HEK293 (cell line): ENCODE data around the gene DENND4B.

Source experiments
- CTCF ChIA-PET: fragments of 350-600 bp; formaldehyde crosslinking; extraction: SDS; loops from one replicate; lab custom pipeline; 2021; ENCODE audit warnings: antibody characterized with exemption; lab: Yijun Ruan, JAX
- POLR2A ChIA-PET: fragments of 300-600 bp; formaldehyde crosslinking; extraction: SDS; loops from one replicate; lab custom pipeline; 2020; ENCODE audit warnings: antibody characterized with exemption, inconsistent platforms; lab: Yijun Ruan, JAX
- H3K27ac ChIP-seq: fragments of 200-500 bp; sonication (Bioruptor generic); 2 replicates; pipeline ENCODE4 v1.5.1; 2014; ENCODE audit warnings: low read depth, low read length, control low read depth, inconsistent platforms; ENCODE audit errors: extremely low read depth
- H3K36me3 ChIP-seq, 2 experiments: fragments of 200-500 bp in 1 of 2; sonication (Bioruptor generic) in 1 of 2; 1 replicate in 1 of 2; 2 replicates in 1 of 2; pipeline ENCODE4 v1.5.1; 2014 to 2017; ENCODE audit warnings: inconsistent platforms in 2 of 2, low read length in 2 of 2; ENCODE audit not compliant: control insufficient read depth in 2 of 2, insufficient read depth in 1 of 2
- H3K4me1 ChIP-seq: fragments of 200-500 bp; sonication (Bioruptor generic); 2 replicates; pipeline ENCODE4 v1.5.1; 2014; ENCODE audit warnings: mild to moderate bottlenecking, low read length, inconsistent platforms; ENCODE audit not compliant: control insufficient read depth, insufficient read depth
- H3K4me3 ChIP-seq: 2 replicates; pipeline ENCODE4 v1.5.1; 2011; ENCODE audit warnings: low read depth, mild to moderate bottlenecking, control low read depth, low read length, moderate library complexity
- H3K9me3 ChIP-seq: fragments of 200-500 bp; sonication (Bioruptor generic); 2 replicates; pipeline ENCODE4 v1.5.1; 2014; ENCODE audit warnings: low read depth, low read length, inconsistent platforms; ENCODE audit not compliant: control insufficient read depth, insufficient read depth
- ATF2 ChIP-seq: fragments of 450-650 bp; formaldehyde crosslinking; IDR thresholded peaks from 2 replicates; pipeline ENCODE4 v1.5.1; 2016; ENCODE audit warnings: missing biosample characterization, missing genetic modification characterization, low read depth
- HOXD13 ChIP-seq: sonication (generic); formaldehyde crosslinking; IDR thresholded peaks from 2 replicates; pipeline ENCODE4 v1.8.0; 2022; ENCODE audit warnings: missing genetic modification reagents, borderline replicate concordance
- PATZ1 ChIP-seq: fragments of 450-650 bp; formaldehyde crosslinking; IDR thresholded peaks from 2 replicates; pipeline ENCODE4 v1.5.1; 2016; ENCODE audit warnings: missing biosample characterization, missing genetic modification characterization
- SP7 ChIP-seq: fragments of 450-650 bp; formaldehyde crosslinking; IDR thresholded peaks from 2 replicates; pipeline ENCODE4 v1.5.1; 2016; ENCODE audit warnings: missing biosample characterization, missing genetic modification characterization
- ZBTB44 ChIP-seq: fragments of 450-650 bp; IDR thresholded peaks from 2 replicates; pipeline ENCODE4 v1.5.1; 2018; ENCODE audit warnings: missing biosample characterization, mild to moderate bottlenecking, missing genetic modification characterization
- ZNF114 ChIP-seq: fragments of 450-650 bp; formaldehyde crosslinking; IDR thresholded peaks from 2 replicates; pipeline ENCODE4 v1.5.0; 2017; ENCODE audit warnings: missing biosample characterization, missing genetic modification characterization
- ZNF248 ChIP-seq: fragments of 450-650 bp; formaldehyde crosslinking; IDR thresholded peaks from 2 replicates; pipeline ENCODE4 v1.5.1; 2017; ENCODE audit warnings: missing biosample characterization, missing genetic modification characterization
- ZNF266 ChIP-seq: fragments of 450-650 bp; formaldehyde crosslinking; IDR thresholded peaks from 2 replicates; pipeline ENCODE4 v1.5.1; 2016; ENCODE audit warnings: missing biosample characterization, missing genetic modification characterization, low read depth
- ZNF514 ChIP-seq: fragments of 450-650 bp; formaldehyde crosslinking; IDR thresholded peaks from 2 replicates; pipeline ENCODE4 v1.5.1; 2016; ENCODE audit warnings: missing biosample characterization, missing genetic modification characterization
- ZNF560 ChIP-seq: fragments of 450-650 bp; formaldehyde crosslinking; IDR thresholded peaks from 2 replicates; pipeline ENCODE4 v1.5.1; 2017; ENCODE audit warnings: missing biosample characterization, missing genetic modification characterization, borderline replicate concordance
- ZNF677 ChIP-seq: fragments of 450-650 bp; IDR thresholded peaks from 2 replicates; pipeline ENCODE4 v1.5.0; 2018; ENCODE audit warnings: missing biosample characterization, mild to moderate bottlenecking, missing genetic modification characterization, moderate library complexity
- ZNF830 ChIP-seq: fragments of 450-650 bp; IDR thresholded peaks from 2 replicates; pipeline ENCODE4 v1.5.0; 2018; ENCODE audit warnings: missing biosample characterization, missing genetic modification characterization, low read depth, mild to moderate bottlenecking, moderate library complexity
- ZSCAN4 ChIP-seq: fragments of 450-650 bp; formaldehyde crosslinking; IDR thresholded peaks from 2 replicates; pipeline ENCODE4 v1.5.1; 2017; ENCODE audit warnings: missing biosample characterization, missing genetic modification characterization
- TF ChIP-seq, protein P1 (sequence below): fragments of 450-650 bp; formaldehyde crosslinking; IDR thresholded peaks from 2 replicates; pipeline ENCODE4 v1.5.1; 2016; ENCODE audit warnings: missing biosample characterization, missing genetic modification characterization
- TF ChIP-seq, protein P2 (sequence below): fragments of 450-650 bp; formaldehyde crosslinking; IDR thresholded peaks from 2 replicates; pipeline ENCODE4 v1.5.1; 2016; ENCODE audit warnings: missing biosample characterization, missing genetic modification characterization

Gene DENND4B

DNA sequence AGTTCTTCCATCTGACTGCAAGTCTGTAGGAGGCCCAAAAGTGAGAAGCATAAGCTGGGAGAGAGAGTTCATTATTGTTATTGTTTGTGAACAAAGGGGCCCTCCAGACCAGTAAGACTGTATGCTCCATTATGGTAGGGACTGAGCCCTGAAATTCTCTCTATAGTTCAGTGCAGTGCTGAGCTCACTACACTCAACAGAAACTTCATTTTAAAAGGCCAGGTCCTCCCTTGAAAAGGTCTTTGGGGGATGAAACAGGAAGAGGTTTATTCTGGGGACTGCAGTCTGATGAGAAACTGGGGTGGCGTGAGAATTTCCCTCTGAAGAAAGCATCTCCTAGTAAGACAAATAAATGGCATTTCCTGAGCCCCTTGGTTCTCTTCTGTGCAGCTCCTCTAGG lies 18.3 kb downstream of the DENND4B start (continued):
- TF ChIP-seq, protein P1, sequence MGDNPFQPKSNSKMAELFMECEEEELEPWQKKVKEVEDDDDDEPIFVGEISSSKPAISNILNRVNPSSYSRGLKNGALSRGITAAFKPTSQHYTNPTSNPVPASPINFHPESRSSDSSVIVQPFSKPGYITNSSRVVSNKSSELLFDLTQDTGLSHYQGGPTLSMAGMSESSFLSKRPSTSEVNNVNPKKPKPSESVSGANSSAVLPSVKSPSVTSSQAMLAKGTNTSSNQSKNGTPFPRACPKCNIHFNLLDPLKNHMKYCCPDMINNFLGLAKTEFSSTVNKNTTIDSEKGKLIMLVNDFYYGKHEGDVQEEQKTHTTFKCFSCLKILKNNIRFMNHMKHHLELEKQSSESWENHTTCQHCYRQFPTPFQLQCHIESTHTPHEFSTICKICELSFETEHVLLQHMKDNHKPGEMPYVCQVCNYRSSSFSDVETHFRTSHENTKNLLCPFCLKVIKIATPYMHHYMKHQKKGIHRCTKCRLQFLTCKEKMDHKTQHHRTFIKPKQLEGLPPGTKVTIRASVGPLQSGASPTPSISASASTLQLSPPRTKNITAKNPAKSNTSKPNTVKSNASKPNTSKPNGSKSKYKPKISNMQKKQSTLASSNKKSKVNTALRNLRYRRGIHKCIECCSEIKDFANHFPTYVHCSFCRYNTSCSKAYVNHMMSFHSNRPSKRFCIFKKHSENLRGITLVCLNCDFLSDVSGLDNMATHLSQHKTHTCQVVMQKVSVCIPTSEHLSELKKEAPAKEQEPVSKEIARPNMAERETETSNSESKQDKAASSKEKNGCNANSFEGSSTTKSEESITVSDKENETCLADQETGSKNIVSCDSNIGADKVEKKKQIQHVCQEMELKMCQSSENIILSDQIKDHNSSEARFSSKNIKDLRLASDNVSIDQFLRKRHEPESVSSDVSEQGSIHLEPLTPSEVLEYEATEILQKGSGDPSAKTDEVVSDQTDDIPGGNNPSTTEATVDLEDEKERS (tag by site-specific recombination): no peak
- no peak for TF ChIP-seq ZSCAN4 (tag by site-specific recombination)
- no peak for TF ChIP-seq ZNF114
- no peak for TF ChIP-seq ZNF266 (tag by site-specific recombination)
- TF ChIP-seq ZNF248 (tag by site-specific recombination): no peak

GRCh38 chr1:153926405-153926804 lies 20.1 kb downstream of the DENND4B start:
- ChIA-PET POLR2A (interaction anchor here (1.8 kb wide), 1 partner anchor 51 kb away, joined by 3 read pairs; the partner anchor contains the start of gene JTB), CTCF (interaction anchor here (1.0 to 1.1 kb wide), 2 partner anchors 20 to 130 kb away, joined by 4 to 6 read pairs; partner anchors contain the start of gene DENND4B)
- H3K4me1 ChIP-seq: no peaks in the 10 kb centered on the region

GRCh38 chr1:153922972-153923925 lies 23.3 kb downstream of the DENND4B start, which contains the start of gene GATAD2B:
GATAD2B (minus strand) TSS chr1:153922972; CDS start chr1:153828347, 94,625 bp downstream.
- Histone ChIP-seq H3K9me3 (no peaks in the 10 kb centered on the region), H3K4me3 (peak within 1 kb of the TSS; percentile 95), H3K36me3 (peaks cover 0 to 12% of the 10 kb centered on the region in 2 experiments; a peak in 2 of 3 replicates), H3K27ac (peak within 1 kb of the TSS; percentile 78), H3K4me1 (peaks cover 4% of the 10 kb centered on the region)
- ChIA-PET POLR2A (interaction anchor here (0.8 to 3.9 kb wide), 13 partner anchors 10 to 349 kb away, joined by 3 to 31 read pairs (median 5); partner anchors contain the start of genes CREB3L4, DENND4B, JTB and RPS27), CTCF (interaction anchor here (0.6 to 1.9 kb wide), 7 partner anchors 9 to 133 kb away, joined by 3 to 8 read pairs (median 4); partner anchors contain the start of gene RAB13)
- peak; percentile 73 for TF ChIP-seq SP7
- TF ChIP-seq, protein P2, sequence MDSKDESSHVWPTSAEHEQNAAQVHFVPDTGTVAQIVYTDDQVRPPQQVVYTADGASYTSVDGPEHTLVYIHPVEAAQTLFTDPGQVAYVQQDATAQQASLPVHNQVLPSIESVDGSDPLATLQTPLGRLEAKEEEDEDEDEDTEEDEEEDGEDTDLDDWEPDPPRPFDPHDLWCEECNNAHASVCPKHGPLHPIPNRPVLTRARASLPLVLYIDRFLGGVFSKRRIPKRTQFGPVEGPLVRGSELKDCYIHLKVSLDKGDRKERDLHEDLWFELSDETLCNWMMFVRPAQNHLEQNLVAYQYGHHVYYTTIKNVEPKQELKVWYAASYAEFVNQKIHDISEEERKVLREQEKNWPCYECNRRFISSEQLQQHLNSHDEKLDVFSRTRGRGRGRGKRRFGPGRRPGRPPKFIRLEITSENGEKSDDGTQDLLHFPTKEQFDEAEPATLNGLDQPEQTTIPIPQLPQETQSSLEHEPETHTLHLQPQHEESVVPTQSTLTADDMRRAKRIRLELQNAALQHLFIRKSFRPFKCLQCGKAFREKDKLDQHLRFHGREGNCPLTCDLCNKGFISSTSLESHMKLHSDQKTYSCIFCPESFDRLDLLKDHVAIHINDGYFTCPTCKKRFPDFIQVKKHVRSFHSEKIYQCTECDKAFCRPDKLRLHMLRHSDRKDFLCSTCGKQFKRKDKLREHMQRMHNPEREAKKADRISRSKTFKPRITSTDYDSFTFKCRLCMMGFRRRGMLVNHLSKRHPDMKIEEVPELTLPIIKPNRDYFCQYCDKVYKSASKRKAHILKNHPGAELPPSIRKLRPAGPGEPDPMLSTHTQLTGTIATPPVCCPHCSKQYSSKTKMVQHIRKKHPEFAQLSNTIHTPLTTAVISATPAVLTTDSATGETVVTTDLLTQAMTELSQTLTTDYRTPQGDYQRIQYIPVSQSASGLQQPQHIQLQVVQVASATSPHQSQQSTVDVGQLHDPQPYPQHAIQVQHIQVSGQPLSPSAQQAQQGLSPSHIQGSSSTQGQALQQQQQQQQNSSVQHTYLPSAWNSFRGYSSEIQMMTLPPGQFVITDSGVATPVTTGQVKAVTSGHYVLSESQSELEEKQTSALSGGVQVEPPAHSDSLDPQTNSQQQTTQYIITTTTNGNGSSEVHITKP: peak; percentile 95
- no peak for TF ChIP-seq ZNF560 (tag by site-specific recombination)
- peak; percentile 76; the same call in 1 of the 2 replicates for TF ChIP-seq ZBTB44
- no peak for TF ChIP-seq HOXD13 (CRISPR knock-in tag)
- TF ChIP-seq ZNF830 (tag by site-specific recombination): no peak
- TF ChIP-seq ZNF514: no peak
- peak; percentile 93 for TF ChIP-seq PATZ1 (tag by site-specific recombination)

More at GRCh38 chr1:153926405-153926804, 20.1 kb downstream of the DENND4B start:
- no peaks in the 10 kb centered on the region for H3K9me3 ChIP-seq
- no peak overlapping the region for H3K27ac ChIP-seq
- TF ChIP-seq ATF2 (tag by site-specific recombination) (peak; percentile 70), ZNF677 (tag by site-specific recombination) (no peak)
- H3K4me3 ChIP-seq: no peak overlapping the region
- peaks cover 0 to 16% of the 10 kb centered on the region in 2 experiments; a peak in 2 of 3 replicates for H3K36me3 ChIP-seq
